CD14-positive monocyte (primary cell): ENCODE data around the gene GID8. TPM values are rescaled to one million over a fixed set of nuclear protein-coding genes. Genes with fewer than 3 reads are reported as not detected.
A peak's percentile ranks its signal among the peaks of the same experiment; 100 is the strongest.

ENCODE experiments used
- DNase-seq, 3 donors: peaks; one replicate each; pipeline ENCODE4 v3.0.0-alpha.2; 2011 to 2022
- H2AFZ ChIP-seq: 2 replicates; pipeline ENCODE4 v1.6.0; 2012; ENCODE audit warnings: mild to moderate bottlenecking, low read depth, low read length, inconsistent platforms; ENCODE audit not compliant: insufficient read depth, poor library complexity, severe bottlenecking
- H3K27ac ChIP-seq, 2 donors: 1 replicate in 1 of 2; 2 replicates in 1 of 2; pipeline ENCODE4 v1.5.1; 2012 to 2013; ENCODE audit warnings: low read length in 2 of 2, control low read depth in 1 of 2, inconsistent platforms in 1 of 2, low read depth in 1 of 2, mild to moderate bottlenecking in 1 of 2
- H3K27me3 ChIP-seq, 2 donors: one replicate each; pipeline versions ENCODE4 v1.6.0 to v1.6.1; 2011 to 2013; ENCODE audit warnings: low read length in 2 of 2; ENCODE audit not compliant: control insufficient read depth in 2 of 2, insufficient read depth in 2 of 2
- H3K36me3 ChIP-seq, 2 donors: replicated peaks in 1 of 2; 1 replicate in 1 of 2; 2 replicates in 1 of 2; pipeline versions ENCODE4 v1.5.1 to v1.6.1; 2012 to 2013; ENCODE audit warnings: low read length in 2 of 2, control low read depth in 1 of 2, inconsistent platforms in 1 of 2, mild to moderate bottlenecking in 1 of 2; ENCODE audit not compliant: insufficient read depth in 2 of 2, control insufficient read depth in 1 of 2
- H3K4me1 ChIP-seq, 2 donors: 1 replicate in 1 of 2; 2 replicates in 1 of 2; pipeline versions ENCODE4 v1.5.1 to v1.6.1; 2012 to 2013; ENCODE audit warnings: low read length in 2 of 2, control low read depth in 1 of 2, inconsistent platforms in 1 of 2, mild to moderate bottlenecking in 1 of 2, moderate library complexity in 1 of 2; ENCODE audit not compliant: insufficient read depth in 2 of 2, control insufficient read depth in 1 of 2
- H3K4me2 ChIP-seq: replicated peaks from 2 replicates; pipeline ENCODE3; 2012; ENCODE audit warnings: low read length, moderate library complexity, mild to moderate bottlenecking; ENCODE audit not compliant: poor library complexity, severe bottlenecking; ENCODE audit errors: extremely low read depth
- H3K4me3 ChIP-seq, 3 experiments: fragments of 200-600 bp in 1 of 3; sonication (generic) in 1 of 3; replicated peaks in 1 of 3; 1 replicate in 2 of 3; 2 replicates in 1 of 3; pipeline ENCODE4 v1.5.1; 2011 to 2013; ENCODE audit warnings: low read length in 3 of 3, mild to moderate bottlenecking in 3 of 3, control low read depth in 2 of 3, low read depth in 2 of 3, inconsistent platforms in 1 of 3, moderate library complexity in 1 of 3
- H3K79me2 ChIP-seq: 2 replicates; pipeline ENCODE4 v1.6.0; 2012; ENCODE audit warnings: mild to moderate bottlenecking, control low read depth, inconsistent platforms, low read length, moderate library complexity; ENCODE audit not compliant: insufficient read depth
- H3K9ac ChIP-seq: 2 replicates; pipeline ENCODE4 v1.6.0; 2017; ENCODE audit warnings: low read length, mild to moderate bottlenecking; ENCODE audit not compliant: insufficient read depth, poor library complexity, severe bottlenecking
- H3K9me3 ChIP-seq, 2 donors: replicated peaks in 1 of 2; 1 replicate in 1 of 2; 2 replicates in 1 of 2; pipeline versions ENCODE4 v1.5.1 to v1.6.1; 2012 to 2013; ENCODE audit warnings: low read length in 2 of 2, control low read depth in 1 of 2; ENCODE audit not compliant: control insufficient read depth in 1 of 2, insufficient read depth in 1 of 2
- H4K20me1 ChIP-seq: 2 replicates; pipeline ENCODE4 v1.6.0; 2012; ENCODE audit warnings: mild to moderate bottlenecking, low read length, control low read depth, moderate library complexity; ENCODE audit not compliant: insufficient read depth
- H3K27ac Mint-ChIP-seq, 7 donors: one replicate each; pipeline ENCODE4 v1.8.0; 2020; ENCODE audit warnings: mild to moderate bottlenecking in 7 of 7, mixed read lengths in 7 of 7, moderate library complexity in 6 of 7, inconsistent platforms in 2 of 7
- H3K27me3 Mint-ChIP-seq, 3 donors: one replicate each; pipeline ENCODE4 v1.8.0; 2021 to 2022; ENCODE audit warnings: low read depth in 3 of 3, mild to moderate bottlenecking in 3 of 3, mixed read lengths in 3 of 3, moderate library complexity in 3 of 3, inconsistent platforms in 1 of 3
- H3K36me3 Mint-ChIP-seq, 2 donors: one replicate each; pipeline ENCODE4 v1.8.0; 2020; ENCODE audit warnings: mixed read lengths in 2 of 2, inconsistent platforms in 1 of 2, mild to moderate bottlenecking in 1 of 2
- H3K4me1 Mint-ChIP-seq: one replicate; pipeline ENCODE4 v1.8.0; 2020; ENCODE audit warnings: mild to moderate bottlenecking, mixed read lengths
- H3K4me3 Mint-ChIP-seq, 2 donors: one replicate each; pipeline ENCODE4 v1.8.0; 2020; ENCODE audit warnings: mild to moderate bottlenecking in 2 of 2, mixed read lengths in 2 of 2, moderate library complexity in 1 of 2
- H3K9me3 Mint-ChIP-seq, 7 donors: one replicate each; pipeline ENCODE4 v1.8.0; 2020 to 2022; ENCODE audit warnings: mixed read lengths in 7 of 7, mild to moderate bottlenecking in 6 of 7, moderate library complexity in 6 of 7, inconsistent platforms in 2 of 7
- CTCF ChIP-seq: fragments of 200-600 bp; IDR thresholded peaks from one replicate; pipeline ENCODE4 v1.8.0; 2022; ENCODE audit warnings: antibody characterized with exemption, mild to moderate bottlenecking
- WGBS: methylation state at CpG from one replicate; pipeline ENCODE4 v1.1.5; 2013; ENCODE audit warnings: missing lambda C conversion rate; ENCODE audit not compliant: insufficient coverage; 5-methylcytosine and 5-hydroxymethylcytosine counted together
- intact Hi-C, 2 donors: fragments of 100-400 bp; cut with micrococcal nuclease; formaldehyde crosslinking; loops; one replicate each; pipeline versions ENCODE4 v1.15.0 to v1.15.1; 2023
- polyA plus RNA-seq, 3 donors: library from polyadenylated mRNA; depleted of rRNA in 1 of 3; unstranded in 2 of 3; stranded (reverse) in 1 of 3; fragments of 300-500 nt in 2 of 3; fragments of >200 nt in 1 of 3; fragmentation: Illumina TruSeq in 2 of 3; gene quantifications; 1 replicate in 2 of 3; 2 replicates in 1 of 3; pipeline ENCODE4 v1.2.3, GENCODE V29; 2012 to 2021

GID8 gene
- polyA plus RNA-seq, 3 donors: 12.4 to 19.7 (median 12.7) TPM

GRCh38 chr20:62979310-62979709, 41.4 kb downstream of the GID8 start:
- peaks cover 81 to 97% (median 88%) of the 10 kb centered on the region in 3 donors for H3K27me3 Mint-ChIP-seq
- H3K4me3 Mint-ChIP-seq: peak overlapping the region in 1 of 2 donors; percentile 69
- Histone ChIP-seq H3K9me3 (peaks cover 0 to 4% of the 10 kb centered on the region in 2 donors), H3K36me3 (no peaks in the 10 kb centered on the region), H3K79me2 (no peaks in the 10 kb centered on the region), H3K4me1 (peaks cover 33% of the 10 kb centered on the region in 2 donors), H3K9ac (no peak overlapping the region), H3K27ac (no peak overlapping the region), H3K27me3 (peaks cover 27 to 81% of the 10 kb centered on the region in 2 donors), H2AFZ (no peak overlapping the region), H3K4me3 (no peak overlapping the region), H4K20me1 (no peaks in the 10 kb centered on the region), H3K4me2 (no peak overlapping the region)
- TF ChIP-seq CTCF: no peak
- no peaks in the 10 kb centered on the region for H3K36me3 Mint-ChIP-seq
- peaks cover 35% of the 10 kb centered on the region for H3K4me1 Mint-ChIP-seq
- DNase-seq: no peak
- intact Hi-C loops: no loop called here
- no peak overlapping the region for H3K27ac Mint-ChIP-seq
- 67% methylated on average over 13 of the region's 14 CpGs for WGBS
- H3K9me3 Mint-ChIP-seq: peaks cover 0 to 14% (median 4%) of the 10 kb centered on the region in 7 donors

- Mint-ChIP-seq H3K36me3 (no peaks in the 10 kb centered on the region), H3K9me3 (peaks cover 0 to 10% (median 3%) of the 10 kb centered on the region in 7 donors), H3K4me3 (peak overlapping the region in 1 of 2 donors; percentile 69), H3K27me3 (peaks cover 81 to 96% (median 87%) of the 10 kb centered on the region in 3 donors), H3K4me1 (peaks cover 35% of the 10 kb centered on the region), H3K27ac (no peak overlapping the region)
- H3K27me3 ChIP-seq: peaks cover 24 to 77% of the 10 kb centered on the region in 2 donors
- no peak overlapping the region for H3K4me2 ChIP-seq
- H3K36me3 ChIP-seq: no peaks in the 10 kb centered on the region
- H3K9ac ChIP-seq: no peak overlapping the region
- no peaks in the 10 kb centered on the region for H3K79me2 ChIP-seq
- H4K20me1 ChIP-seq: no peaks in the 10 kb centered on the region
- no peak for TF ChIP-seq CTCF
- WGBS: 9% methylated on average over 18 of the region's 19 CpGs
- intact Hi-C loops: no loop called here
- H3K4me3 ChIP-seq: no peak overlapping the region
- peaks cover 0 to 4% of the 10 kb centered on the region in 2 donors for H3K9me3 ChIP-seq
- no peak overlapping the region for H2AFZ ChIP-seq
- DNase-seq: no peak
- peaks cover 33% of the 10 kb centered on the region in 2 donors for H3K4me1 ChIP-seq
- no peak overlapping the region for H3K27ac ChIP-seq
These were observed 42.0 kb downstream of the GID8 start for GRCh38 chr20:62979876-62980373.
